ENCODE results near the gene CXCL8. TPM values are rescaled to one million over a fixed set of nuclear protein-coding genes. Genes with fewer than 3 reads are reported as not detected.

Gene CXCL8
- polyA plus RNA-seq, 1 experiment = 4.3 TPM

GRCh38 chr4:73762409-73762808 lies 22.0 kb downstream of the CXCL8 start:
- ChIA-PET POLR2A (no interaction called here), CTCF (interaction anchor here (0.9 kb wide), 1 partner anchor 316 kb away, joined by 3 read pairs; no protein-coding TSS in a partner anchor)
- Histone ChIP-seq H3K27ac (ENCODE audit: low read depth, low read length) (no peak overlapping the region), H3K27me3 (ENCODE audit: control insufficient read depth, insufficient read depth, low read length) (no peaks in the 10 kb centered on the region), H3K9me3 (ENCODE audit: control insufficient read depth, insufficient read depth, low read length) (no peaks in the 10 kb centered on the region), H3K4me3 (ENCODE audit: low read depth, low read length) (no peak overlapping the region)
- DNase-seq (ENCODE audit: low read depth, low spot score) = no peak
- TF ChIP-seq CTCF (IDR thresholded peaks at IDR 0.05; ENCODE audit: low read depth, low read length) = no peak

- H3K4me3 ChIP-seq (ENCODE audit: low read depth, low read length) = no peak overlapping the region
- H3K27me3 ChIP-seq (ENCODE audit: control insufficient read depth, insufficient read depth, low read length) = no peaks in the 10 kb centered on the region
- TF ChIP-seq CTCF (IDR thresholded peaks at IDR 0.05; ENCODE audit: low read depth, low read length) = no peak
- no peak for DNase-seq (ENCODE audit: low read depth, low spot score)
- ChIA-PET CTCF (no interaction called here), POLR2A (no interaction called here)
- no peak overlapping the region for H3K27ac ChIP-seq (ENCODE audit: low read depth, low read length)
- no peaks in the 10 kb centered on the region for H3K9me3 ChIP-seq (ENCODE audit: control insufficient read depth, insufficient read depth, low read length)
Measured at GRCh38 chr4:73763877-73764276, 23.5 kb downstream of the CXCL8 start.

DNA sequence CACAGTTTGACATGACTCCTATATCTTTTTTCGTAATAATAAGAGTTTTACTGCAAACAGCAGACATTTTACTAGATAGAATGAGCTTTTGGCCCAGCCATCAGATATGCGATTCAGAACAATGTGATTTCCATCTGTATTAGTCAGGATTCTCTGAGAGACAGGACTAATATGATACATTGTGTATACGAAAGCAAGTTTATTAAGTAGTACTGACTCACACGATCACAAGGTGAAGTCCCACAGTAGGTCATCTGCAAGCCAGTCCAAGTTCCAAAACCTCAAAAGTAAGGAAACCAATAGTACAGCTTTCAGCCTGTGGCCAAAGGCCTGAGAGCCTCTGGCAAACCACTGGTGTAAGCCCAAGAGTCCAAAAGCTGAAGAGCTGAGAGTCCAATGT lies 24.1 kb downstream of the CXCL8 start:
- no peaks in the 10 kb centered on the region for H3K27me3 ChIP-seq (ENCODE audit: control insufficient read depth, insufficient read depth, low read length)
- no peak overlapping the region for H3K27ac ChIP-seq (ENCODE audit: low read depth, low read length)
- TF ChIP-seq CTCF (IDR thresholded peaks at IDR 0.05; ENCODE audit: low read depth, low read length) = no peak
- no peaks in the 10 kb centered on the region for H3K9me3 ChIP-seq (ENCODE audit: control insufficient read depth, insufficient read depth, low read length)
- ChIA-PET POLR2A (no interaction called here), CTCF (no interaction called here)
- no peak overlapping the region for H3K4me3 ChIP-seq (ENCODE audit: low read depth, low read length)
- no peak for DNase-seq (ENCODE audit: low read depth, low spot score)

DNA sequence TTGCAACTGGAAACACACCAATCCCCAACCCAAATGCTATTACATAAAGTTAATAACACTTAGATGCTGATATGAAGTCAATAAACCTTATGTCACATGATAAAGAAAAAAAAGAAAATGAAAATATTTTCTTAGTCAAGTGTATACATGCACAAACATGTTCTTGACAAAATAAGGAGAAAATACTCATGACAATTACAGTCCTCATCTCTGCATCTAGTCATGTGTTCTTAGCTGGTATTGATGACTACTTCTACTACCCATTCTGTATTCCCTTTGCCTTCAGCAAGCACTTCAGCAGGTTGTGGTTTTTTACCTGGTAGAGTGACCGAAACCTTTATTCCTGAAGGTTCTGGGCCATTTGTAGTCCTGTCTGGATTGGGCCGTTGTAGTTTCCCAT lies 24.9 kb downstream of the CXCL8 start:
- CTCF ChIA-PET = no interaction called here
- POLR2A ChIA-PET = no interaction called here
- Histone ChIP-seq H3K27ac (ENCODE audit: low read depth, low read length) (no peak overlapping the region), H3K27me3 (ENCODE audit: control insufficient read depth, insufficient read depth, low read length) (no peaks in the 10 kb centered on the region), H3K9me3 (ENCODE audit: control insufficient read depth, insufficient read depth, low read length) (no peaks in the 10 kb centered on the region), H3K4me3 (ENCODE audit: low read depth, low read length) (no peak overlapping the region)
- DNase-seq (ENCODE audit: low read depth, low spot score) = no peak
- no peak for TF ChIP-seq CTCF (IDR thresholded peaks at IDR 0.05; ENCODE audit: low read depth, low read length)

DNA sequence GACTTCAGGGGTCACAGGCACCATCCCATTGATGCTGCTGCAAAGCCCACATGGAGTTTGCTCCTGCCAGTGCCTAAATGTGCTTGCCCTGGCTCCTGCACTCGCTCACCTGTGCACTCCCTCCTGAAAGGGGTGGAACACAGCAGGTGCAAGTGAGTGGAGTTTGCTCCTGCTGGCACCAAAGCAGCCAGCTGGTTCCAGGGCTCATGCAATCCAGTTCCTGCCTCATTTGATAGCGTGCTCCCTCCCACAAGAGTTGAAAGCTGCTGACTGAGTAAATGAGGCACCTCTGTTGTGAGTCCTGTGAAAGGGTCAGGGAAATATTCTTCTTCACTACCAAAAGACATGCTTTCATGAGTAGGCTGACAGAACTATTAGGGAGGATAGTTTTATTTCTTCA lies 30.5 kb downstream of the CXCL8 start:
- Histone ChIP-seq H3K27me3 (ENCODE audit: control insufficient read depth, insufficient read depth, low read length) (peaks cover 2% of the 10 kb centered on the region), H3K9me3 (ENCODE audit: control insufficient read depth, insufficient read depth, low read length) (no peaks in the 10 kb centered on the region), H3K27ac (ENCODE audit: low read depth, low read length) (no peak overlapping the region), H3K4me3 (ENCODE audit: low read depth, low read length) (no peak overlapping the region)
- TF ChIP-seq CTCF (IDR thresholded peaks at IDR 0.05; ENCODE audit: low read depth, low read length) = no peak
- DNase-seq (ENCODE audit: low read depth, low spot score) = no peak
- ChIA-PET CTCF (interaction anchor here (0.7 to 1.2 kb wide), 2 partner anchors 29 to 41 kb away, joined by 3 to 4 read pairs; no protein-coding TSS in a partner anchor), POLR2A (interaction anchor here (0.6 kb wide), 1 partner anchor 452 kb away, joined by 5 read pairs; no protein-coding TSS in a partner anchor)
